Suprapubic skin (tissue), 4 donors: ENCODE measurements around the gene MIA.

Source experiments
- EP300 ChIP-seq: sonication (generic); formaldehyde crosslinking; IDR thresholded peaks from one replicate; pipeline ENCODE4 v1.6.1; 2017; ENCODE audit warnings: antibody characterized with exemption
- POLR2A ChIP-seq, 2 donors: fragments of 450-650 bp; IDR thresholded peaks; one replicate each; pipeline ENCODE4 v1.6.1; 2017; ENCODE audit warnings: antibody characterized with exemption in 2 of 2, mild to moderate bottlenecking in 2 of 2, moderate library complexity in 2 of 2
- POLR2AphosphoS5 ChIP-seq, 3 donors: sonication (generic); formaldehyde crosslinking; IDR thresholded peaks; one replicate each; pipeline ENCODE4 v1.6.1; 2017; ENCODE audit warnings: antibody characterized with exemption in 3 of 3
- TF ChIP-seq, protein P1 (sequence below), 2 donors: fragments of 200-600 bp in 1 of 2; fragments of 450-650 bp in 1 of 2; sonication (generic) in 1 of 2; IDR thresholded peaks; one replicate each; pipeline ENCODE4 v1.5.1; 2016 to 2019; ENCODE audit warnings: antibody characterized with exemption in 2 of 2, mild to moderate bottlenecking in 1 of 2, moderate library complexity in 1 of 2

GRCh38 chr19:40811478-40812341 is 36.4 kb downstream of the MIA start:
- TF ChIP-seq POLR2A (IDR thresholded peaks at IDR 0.05), result no peak
- TF ChIP-seq, protein P1, sequence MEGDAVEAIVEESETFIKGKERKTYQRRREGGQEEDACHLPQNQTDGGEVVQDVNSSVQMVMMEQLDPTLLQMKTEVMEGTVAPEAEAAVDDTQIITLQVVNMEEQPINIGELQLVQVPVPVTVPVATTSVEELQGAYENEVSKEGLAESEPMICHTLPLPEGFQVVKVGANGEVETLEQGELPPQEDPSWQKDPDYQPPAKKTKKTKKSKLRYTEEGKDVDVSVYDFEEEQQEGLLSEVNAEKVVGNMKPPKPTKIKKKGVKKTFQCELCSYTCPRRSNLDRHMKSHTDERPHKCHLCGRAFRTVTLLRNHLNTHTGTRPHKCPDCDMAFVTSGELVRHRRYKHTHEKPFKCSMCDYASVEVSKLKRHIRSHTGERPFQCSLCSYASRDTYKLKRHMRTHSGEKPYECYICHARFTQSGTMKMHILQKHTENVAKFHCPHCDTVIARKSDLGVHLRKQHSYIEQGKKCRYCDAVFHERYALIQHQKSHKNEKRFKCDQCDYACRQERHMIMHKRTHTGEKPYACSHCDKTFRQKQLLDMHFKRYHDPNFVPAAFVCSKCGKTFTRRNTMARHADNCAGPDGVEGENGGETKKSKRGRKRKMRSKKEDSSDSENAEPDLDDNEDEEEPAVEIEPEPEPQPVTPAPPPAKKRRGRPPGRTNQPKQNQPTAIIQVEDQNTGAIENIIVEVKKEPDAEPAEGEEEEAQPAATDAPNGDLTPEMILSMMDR (IDR thresholded peaks at IDR 0.05), result no peak
- TF ChIP-seq EP300, result no peak
- no peak for TF ChIP-seq POLR2AphosphoS5 (IDR thresholded peaks at IDR 0.05)
